H9 (cell line): ENCODE measurements around the gene TEX38. TPM values are rescaled to one million over a fixed set of nuclear protein-coding genes. Genes with fewer than 3 reads are reported as not detected.
A peak's percentile ranks its signal among the peaks of the same experiment; 100 is the strongest.

Experiments used
- DNase-seq: peaks from one replicate; pipeline ENCODE4 v3.0.0-alpha.2; 2017
- H2AFZ ChIP-seq: one replicate; pipeline ENCODE4 v1.6.1; 2013; ENCODE audit warnings: mild to moderate bottlenecking, low read length, control low read depth, moderate library complexity
- H2AK5ac ChIP-seq: 2 replicates; pipeline ENCODE4 v1.6.1; 2013; ENCODE audit warnings: low read length, control low read depth, mixed read lengths; ENCODE audit not compliant: insufficient read length
- H2BK120ac ChIP-seq: one replicate; pipeline ENCODE4 v1.6.1; 2013; ENCODE audit warnings: low read depth, mild to moderate bottlenecking, low read length, control low read depth, inconsistent platforms; ENCODE audit not compliant: poor library complexity, severe bottlenecking
- H2BK12ac ChIP-seq: 2 replicates; pipeline ENCODE4 v1.6.1; 2013; ENCODE audit warnings: low read length, control low read depth, mixed read lengths, low read depth; ENCODE audit not compliant: insufficient read length
- H2BK15ac ChIP-seq: 2 replicates; pipeline ENCODE4 v1.6.1; 2013; ENCODE audit warnings: low read depth, low read length, control low read depth
- H2BK20ac ChIP-seq: one replicate; pipeline ENCODE4 v1.6.1; 2013; ENCODE audit warnings: low read depth, mild to moderate bottlenecking, low read length, control low read depth, inconsistent platforms; ENCODE audit not compliant: poor library complexity, severe bottlenecking
- H2BK5ac ChIP-seq: 2 replicates; pipeline ENCODE4 v1.6.1; 2013; ENCODE audit warnings: low read length, control low read depth, mixed read lengths; ENCODE audit not compliant: insufficient read length
- H3K14ac ChIP-seq: 2 replicates; pipeline ENCODE4 v1.6.1; 2013; ENCODE audit warnings: low read length, control low read depth; ENCODE audit not compliant: insufficient read depth
- H3K18ac ChIP-seq: 2 replicates; pipeline ENCODE4 v1.6.1; 2013; ENCODE audit warnings: low read depth, mild to moderate bottlenecking, mixed read lengths, low read length, control low read depth; ENCODE audit not compliant: insufficient read length
- H3K23ac ChIP-seq: 2 replicates; pipeline ENCODE4 v1.6.1; 2013; ENCODE audit warnings: low read length, control low read depth, mixed read lengths, low read depth; ENCODE audit not compliant: insufficient read length
- H3K23me2 ChIP-seq: 2 replicates; pipeline ENCODE4 v1.6.1; 2013; ENCODE audit warnings: low read depth, mild to moderate bottlenecking, mixed read lengths, low read length, control low read depth; ENCODE audit not compliant: insufficient read length, poor library complexity, severe bottlenecking
- H3K27ac ChIP-seq: 2 replicates; pipeline ENCODE4 v1.5.1; 2013; ENCODE audit warnings: low read length, control low read depth, mixed read lengths, low read depth; ENCODE audit not compliant: insufficient read length
- H3K27me3 ChIP-seq: 2 replicates; pipeline ENCODE4 v1.6.1; 2013; ENCODE audit warnings: low read length, control low read depth, inconsistent platforms; ENCODE audit not compliant: insufficient read depth
- H3K4ac ChIP-seq: 2 replicates; pipeline ENCODE4 v1.6.1; 2013; ENCODE audit warnings: low read depth, mild to moderate bottlenecking, control low read depth, inconsistent platforms, low read length, moderate library complexity
- H3K4me1 ChIP-seq: 2 replicates; pipeline ENCODE4 v1.6.1; 2013; ENCODE audit warnings: low read length, control low read depth, inconsistent platforms; ENCODE audit not compliant: insufficient read depth
- H3K4me2 ChIP-seq: 2 replicates; pipeline ENCODE4 v1.6.1; 2013; ENCODE audit warnings: low read length, control low read depth, mixed read lengths; ENCODE audit not compliant: insufficient read length, insufficient read depth
- H3K56ac ChIP-seq: 2 replicates; pipeline ENCODE4 v1.6.1; 2013; ENCODE audit warnings: low read depth, mild to moderate bottlenecking, mixed read lengths, low read length, control low read depth; ENCODE audit not compliant: insufficient read length
- H3K79me1 ChIP-seq: 2 replicates; pipeline ENCODE4 v1.6.1; 2013; ENCODE audit warnings: low read depth, mild to moderate bottlenecking, moderate library complexity, low read length, control low read depth, inconsistent platforms; ENCODE audit not compliant: insufficient read depth, poor library complexity, severe bottlenecking
- H3K79me2 ChIP-seq: 2 replicates; pipeline ENCODE4 v1.6.1; 2013; ENCODE audit warnings: low read length, control low read depth, inconsistent platforms; ENCODE audit not compliant: insufficient read depth
- H3K9ac ChIP-seq: 2 replicates; pipeline ENCODE4 v1.6.1; 2013; ENCODE audit warnings: low read length, control low read depth, mixed read lengths; ENCODE audit not compliant: insufficient read length; ENCODE audit errors: extremely low read depth
- H3K9me3 ChIP-seq: one replicate; pipeline ENCODE4 v1.6.1; 2013; ENCODE audit warnings: low read depth, low read length, inconsistent platforms; ENCODE audit not compliant: control insufficient read depth
- H3T11ph ChIP-seq: one replicate; pipeline ENCODE4 v1.6.1; 2013; ENCODE audit warnings: mild to moderate bottlenecking, low read length, control low read depth, inconsistent platforms
- H4K20me1 ChIP-seq: one replicate; pipeline ENCODE4 v1.6.1; 2013; ENCODE audit not compliant: control insufficient read depth, insufficient read length, insufficient read depth
- H4K5ac ChIP-seq: 2 replicates; pipeline ENCODE4 v1.6.1; 2013; ENCODE audit warnings: low read depth, mild to moderate bottlenecking, mixed read lengths, low read length, control low read depth; ENCODE audit not compliant: insufficient read length
- H4K8ac ChIP-seq: replicated peaks from 2 replicates; pipeline ENCODE4 v1.6.1; 2013; ENCODE audit warnings: low read length, control low read depth, mixed read lengths, low read depth; ENCODE audit not compliant: insufficient read length
- H4K91ac ChIP-seq: 2 replicates; pipeline ENCODE4 v1.6.1; 2013; ENCODE audit warnings: low read depth, mild to moderate bottlenecking, moderate library complexity, mixed read lengths, low read length, control low read depth; ENCODE audit not compliant: insufficient read length
- H3K27ac Mint-ChIP-seq, 3 experiments: 2 replicates in 2 of 3; 3 replicates in 1 of 3; pipeline ENCODE4 v1.8.0; 2020 to 2021; ENCODE audit warnings: mixed read lengths in 3 of 3, mild to moderate bottlenecking in 1 of 3, moderate library complexity in 1 of 3
- H3K27me3 Mint-ChIP-seq: 2 replicates; pipeline ENCODE4 v1.8.0; 2021; ENCODE audit warnings: low read depth, mild to moderate bottlenecking, moderate library complexity, mixed read lengths
- H3K36me3 Mint-ChIP-seq, 3 experiments: 2 replicates in 2 of 3; 3 replicates in 1 of 3; pipeline ENCODE4 v1.8.0; 2020 to 2021; ENCODE audit warnings: low read depth in 3 of 3, mixed read lengths in 3 of 3; ENCODE audit not compliant: insufficient read depth in 1 of 3
- H3K4me1 Mint-ChIP-seq, 2 experiments: 2 replicates each; pipeline ENCODE4 v1.8.0; 2020; ENCODE audit warnings: mixed read lengths in 2 of 2
- H3K4me3 Mint-ChIP-seq, 2 experiments: 2 replicates in 1 of 2; 3 replicates in 1 of 2; pipeline ENCODE4 v1.8.0; 2020 to 2021; ENCODE audit warnings: mild to moderate bottlenecking in 2 of 2, mixed read lengths in 2 of 2, moderate library complexity in 1 of 2
- H3K9me3 Mint-ChIP-seq, 2 experiments: 2 replicates in 1 of 2; 3 replicates in 1 of 2; pipeline ENCODE4 v1.8.0; 2020; ENCODE audit warnings: mild to moderate bottlenecking in 2 of 2, mixed read lengths in 2 of 2, moderate library complexity in 1 of 2
- CTCF ChIP-seq: fragments of 200-600 bp; sonication (generic); conservative IDR thresholded peaks from 3 replicates; pipeline ENCODE4 v1.8.0; 2021; ENCODE audit warnings: antibody characterized with exemption, mild to moderate bottlenecking
- WGBS: extraction: QIAGEN DNeasy Blood & Tissue Kit; methylation state at CpG from one replicate; pipeline ENCODE4 v1.1.7; 2013; ENCODE audit warnings: missing lambda C conversion rate, low lambda C conversion rate, mixed read lengths; ENCODE audit not compliant: insufficient read length; ENCODE audit errors: extremely low coverage; 5-methylcytosine and 5-hydroxymethylcytosine counted together
- total RNA-seq: library from RNA; stranded (reverse); gene quantifications from 2 replicates; pipeline ENCODE4 v1.2.1, GENCODE V29; 2021

The TEX38 gene
- total RNA-seq, 1 experiment from 2014 or later = not detected

DNA sequence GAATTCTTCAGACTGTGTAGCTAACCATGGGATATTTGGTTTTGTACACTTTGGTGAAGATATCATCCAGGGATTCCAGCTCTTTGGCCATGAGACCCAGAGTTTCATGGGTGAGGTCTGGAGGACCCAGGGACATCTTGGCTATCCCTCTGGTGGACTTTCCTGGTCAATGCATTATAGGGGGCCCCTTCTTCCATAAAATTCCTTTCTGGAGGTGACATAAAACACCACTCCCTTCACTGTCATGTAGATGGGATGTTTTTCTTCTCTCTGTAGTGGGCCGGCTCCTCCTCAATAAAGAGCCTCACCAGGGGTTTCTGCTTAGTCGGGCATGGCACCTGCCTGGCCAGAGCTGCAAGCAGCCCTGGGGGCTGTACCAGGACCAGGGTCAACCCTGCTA is 5.7 kb upstream of the TEX38 start:
- H3K4me1 Mint-ChIP-seq = peaks cover 21 to 22% of the 10 kb centered on the region in 2 experiments
- H3K27me3 Mint-ChIP-seq = no peaks in the 10 kb centered on the region
- Histone ChIP-seq H2AFZ (no peak overlapping the region), H2AK5ac (no peak overlapping the region), H3K9me3 (no peaks in the 10 kb centered on the region), H3K4ac (no peak overlapping the region), H2BK5ac (no peak overlapping the region), H4K91ac (no peak overlapping the region), H3K18ac (no peak overlapping the region), H3K23ac (no peak overlapping the region), H3K4me2 (peak overlapping the region; percentile 81), H3K9ac (no peak overlapping the region), H3K27me3 (no peaks in the 10 kb centered on the region), H4K20me1 (no peaks in the 10 kb centered on the region), H3K27ac (no peak overlapping the region), H4K8ac (no peak overlapping the region), H3T11ph (no peak overlapping the region), H3K14ac (no peak overlapping the region), H2BK12ac (no peak overlapping the region), H3K56ac (no peak overlapping the region), H3K23me2 (peaks cover 10% of the 10 kb centered on the region), H4K5ac (no peak overlapping the region), H2BK120ac (no peak overlapping the region), H3K79me1 (no peaks in the 10 kb centered on the region), H2BK20ac (no peak overlapping the region), H3K4me1 (no peaks in the 10 kb centered on the region; the same call in 1 of the 2 replicates), H2BK15ac (no peak overlapping the region), H3K79me2 (no peaks in the 10 kb centered on the region)
- H3K36me3 Mint-ChIP-seq = peaks cover 10 to 25% (median 24%) of the 10 kb centered on the region in 3 experiments; a peak in 6 of 7 replicates
- peak overlapping the region in 1 of 3 experiments; percentile 56; a peak in 2 of 7 replicates for H3K27ac Mint-ChIP-seq
- DNase-seq = no peak
- peak; percentile 44; the same call in 2 of the 3 replicates for TF ChIP-seq CTCF
- WGBS = no CpG with 5 or more reads among the region's 2 CpGs
- peak overlapping the region in 1 of 2 experiments; percentile 7; a peak in 3 of 5 replicates for H3K4me3 Mint-ChIP-seq
- no peaks in the 10 kb centered on the region; a peak in 1 of 5 replicates for H3K9me3 Mint-ChIP-seq
